T47D (cell line): ENCODE results near the gene RPL3.
"Not testable (repeated sequence)": the region's sequence is repeated elsewhere in the genome, so short reads cannot be mapped to it uniquely, and the experiment has no call there.

Experiments
- DNase-seq, 2 experiments: peaks; one replicate each; pipeline versions ENCODE4 v3.0.0 to v3.0.0-alpha.2; 2011 to 2012; ENCODE audit warnings: low read depth in 1 of 2, low spot score in 1 of 2
- JUND ChIP-seq: IDR thresholded peaks from 2 replicates; pipeline ENCODE4 v1.6.1; 2012; ENCODE audit warnings: low read depth
- in situ Hi-C: cut with HindIII; loops from 2 replicates; pipeline ENCODE4 v1.10.0; 2016; ENCODE audit warnings: low sequenced_read_pairs, low pct_unique_long_range_greater_than_20kb

Gene RPL3

DNA sequence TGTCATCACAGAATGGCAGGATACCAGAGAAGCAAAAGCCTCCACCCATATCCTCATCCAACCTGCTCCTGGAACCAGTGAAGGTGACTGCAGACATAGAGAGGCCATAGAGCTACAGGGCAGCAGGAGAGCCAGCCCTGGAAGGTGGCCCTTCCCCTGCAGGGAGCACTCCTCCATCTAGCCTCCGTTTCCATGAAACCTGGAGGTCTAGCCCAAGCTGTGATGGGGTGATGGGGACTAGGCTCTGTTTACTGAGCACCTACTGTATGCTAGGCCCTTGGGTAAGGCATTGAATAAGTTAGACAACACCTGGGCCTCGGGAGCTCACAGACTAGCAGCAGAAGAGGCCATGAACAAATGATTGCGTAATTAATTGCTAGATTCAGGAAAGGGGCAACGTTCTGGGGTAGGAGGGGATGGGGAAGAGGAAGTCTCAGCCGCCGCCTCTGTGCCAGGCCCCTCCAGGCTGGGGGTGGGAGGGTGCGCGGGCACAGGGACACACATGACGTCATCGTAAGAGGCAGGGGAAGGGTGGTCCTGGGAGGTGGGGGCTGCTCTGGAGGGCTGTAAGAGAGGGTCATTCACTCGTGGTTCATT is 29.6 kb upstream of the RPL3 start:
- no peak for TF ChIP-seq JUND
- DNase-seq = no peak
- in situ Hi-C loops = no loop called here

DNA sequence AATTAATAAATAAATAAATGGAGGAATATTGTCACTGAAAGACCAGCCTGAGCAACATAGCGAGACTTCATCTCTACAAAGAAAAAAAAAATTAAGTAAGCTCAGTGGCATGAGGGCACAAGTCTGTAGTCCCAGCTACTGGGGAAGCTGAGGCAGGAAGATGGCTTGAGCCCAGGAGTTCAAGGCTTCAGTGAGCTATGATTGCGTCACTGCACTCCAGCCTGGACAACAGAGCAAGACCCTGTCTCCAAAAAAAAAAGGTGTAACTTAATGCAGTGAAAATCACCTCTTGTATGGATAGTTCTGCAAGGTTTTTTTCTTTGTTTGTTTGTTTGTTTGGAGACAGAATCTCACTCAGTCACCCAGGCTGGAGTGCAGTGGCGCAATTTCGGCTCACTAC is 25.8 kb upstream of the RPL3 start:
- TF ChIP-seq JUND = no peak
- no peak for DNase-seq
- in situ Hi-C loops = no loop called here

DNA sequence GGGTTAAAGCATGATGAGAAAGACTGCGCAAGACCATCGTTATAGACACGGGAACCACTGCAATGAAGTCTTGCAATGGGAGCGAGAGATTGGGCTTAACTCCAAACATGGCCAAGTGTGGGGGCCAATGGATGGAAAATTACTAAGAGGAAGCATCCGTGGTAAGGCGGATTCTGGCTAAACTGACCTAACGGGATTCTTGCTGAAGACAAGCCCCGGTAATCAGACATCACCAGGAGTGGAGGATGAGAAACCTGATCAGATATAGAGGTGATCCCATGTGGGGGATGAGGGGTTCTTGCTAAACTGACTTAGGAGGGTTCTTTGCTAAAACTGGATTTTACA is 24.6 kb upstream of the RPL3 start:
- peak in 1 of 2 experiments; percentile 43 for DNase-seq
- in situ Hi-C loops = no loop called here
- no peak for TF ChIP-seq JUND

- in situ Hi-C loops = no loop called here
- TF ChIP-seq JUND = no peak
- peak; percentile 76 to 87 for DNase-seq
Observed at GRCh38 chr22:39343259-39344045, 24.0 kb upstream of the RPL3 start.

- TF ChIP-seq JUND = no peak
- in situ Hi-C loops = no loop called here
- DNase-seq = no peak
Observed at GRCh38 chr22:39341179-39341578, 21.8 kb upstream of the RPL3 start.

- DNase-seq, in situ Hi-C loops: not testable (repeated sequence)
Observed at GRCh38 chr22:39339775-39340174, 20.4 kb upstream of the RPL3 start.

DNA sequence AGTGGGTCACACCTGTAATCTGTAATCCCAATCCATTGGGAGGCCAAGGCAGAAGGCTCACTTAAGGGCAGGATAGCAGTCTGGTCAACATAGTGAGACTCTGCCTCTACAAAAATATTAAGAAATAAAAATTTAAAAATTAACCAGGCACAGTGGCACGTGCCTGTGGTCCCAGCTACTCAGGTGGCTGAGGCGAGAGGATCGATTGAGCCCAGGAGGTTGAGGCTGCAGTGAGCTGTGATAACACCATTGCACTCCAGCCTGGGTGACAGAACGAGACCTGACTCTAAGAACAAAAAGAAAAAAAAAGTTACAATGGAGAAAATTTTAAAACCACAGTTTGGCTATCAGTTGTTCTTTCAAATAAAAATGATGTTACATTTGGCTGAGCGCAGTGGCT is 17.0 kb upstream of the RPL3 start:
- TF ChIP-seq JUND = no peak
- no peak for DNase-seq
- in situ Hi-C loops = no loop called here

GRCh38 chr22:39332441-39333064 is 13.1 kb upstream of the RPL3 start:
- in situ Hi-C loops = no loop called here
- DNase-seq = no peak
- TF ChIP-seq JUND = no peak

- in situ Hi-C loops, DNase-seq: not testable (repeated sequence)
Observed at GRCh38 chr22:39330553-39330952, 11.1 kb upstream of the RPL3 start.

DNA sequence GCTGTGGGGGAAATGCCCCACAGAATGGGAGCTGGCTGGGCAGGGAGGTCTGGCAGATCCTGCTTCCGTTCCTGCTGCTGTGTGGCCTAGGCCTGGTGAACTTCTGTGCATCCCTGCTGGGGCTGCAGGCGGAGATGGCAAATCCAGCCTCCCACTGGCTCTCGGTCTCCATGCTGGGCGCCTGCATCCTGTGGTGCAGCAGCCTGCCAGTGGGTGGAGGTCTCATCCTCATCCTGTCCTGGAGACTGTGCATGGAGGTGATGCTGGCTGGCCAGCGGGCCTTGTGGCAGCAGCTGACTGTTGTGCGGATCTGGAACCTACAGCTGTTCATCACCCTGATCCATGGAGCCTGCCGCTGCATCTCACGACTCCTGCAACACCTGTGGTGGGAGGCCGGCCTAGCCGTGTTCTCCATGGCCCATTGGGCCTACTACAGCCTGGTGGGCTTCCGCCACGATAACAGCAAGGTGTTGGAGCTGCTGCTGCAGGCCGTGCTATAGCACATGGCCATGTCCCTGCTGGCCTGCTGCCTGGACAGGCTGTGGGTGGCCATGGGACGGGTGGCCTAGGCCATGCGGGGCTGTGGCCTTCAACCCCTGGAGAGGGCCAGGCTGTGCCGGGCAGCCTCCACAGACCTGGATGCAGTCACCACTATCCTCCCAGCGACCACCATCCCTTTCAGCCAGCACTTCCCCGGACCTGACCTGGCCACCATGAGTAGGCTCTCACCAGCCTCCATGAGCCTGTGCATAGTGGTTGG is 8.8 kb upstream of the RPL3 start:
- no peak for TF ChIP-seq JUND
- in situ Hi-C loops = no loop called here
- no peak for DNase-seq

- DNase-seq = no peak
- in situ Hi-C loops = no loop called here
- no peak for TF ChIP-seq JUND
Observed at GRCh38 chr22:39325392-39325932, 6.0 kb upstream of the RPL3 start.

DNA sequence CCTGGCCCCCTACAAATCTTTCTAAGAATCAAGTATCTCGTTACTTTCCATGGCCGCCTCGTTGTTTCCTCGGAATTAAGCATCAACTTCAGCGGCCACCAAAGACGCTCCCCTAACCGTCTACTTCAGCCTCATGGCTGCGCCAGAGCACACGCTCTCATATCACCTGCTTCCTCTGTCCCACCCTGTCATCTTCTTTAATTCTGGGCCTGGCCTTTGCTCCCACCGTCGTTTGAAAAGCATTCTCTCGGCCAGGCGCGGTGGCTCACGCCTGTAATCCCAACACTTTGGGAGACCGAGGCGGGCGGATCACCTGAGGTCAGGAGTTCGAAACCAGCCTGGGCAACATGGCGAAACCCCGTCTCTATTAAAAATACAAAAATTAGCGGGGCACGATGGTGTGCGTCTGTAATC is 1.2 kb upstream of the RPL3 start:
- DNase-seq, in situ Hi-C loops: not testable (repeated sequence)
